ENCODE measurements around the gene TLR3. TPM values are rescaled to one million over a fixed set of nuclear protein-coding genes. Genes with fewer than 3 reads are reported as not detected.

TLR3 gene
- polyA plus RNA-seq, 1 donor (not counting 4 experiments of a cell fraction or from before 2014, with no cell fraction given) = 8.8 TPM

DNA sequence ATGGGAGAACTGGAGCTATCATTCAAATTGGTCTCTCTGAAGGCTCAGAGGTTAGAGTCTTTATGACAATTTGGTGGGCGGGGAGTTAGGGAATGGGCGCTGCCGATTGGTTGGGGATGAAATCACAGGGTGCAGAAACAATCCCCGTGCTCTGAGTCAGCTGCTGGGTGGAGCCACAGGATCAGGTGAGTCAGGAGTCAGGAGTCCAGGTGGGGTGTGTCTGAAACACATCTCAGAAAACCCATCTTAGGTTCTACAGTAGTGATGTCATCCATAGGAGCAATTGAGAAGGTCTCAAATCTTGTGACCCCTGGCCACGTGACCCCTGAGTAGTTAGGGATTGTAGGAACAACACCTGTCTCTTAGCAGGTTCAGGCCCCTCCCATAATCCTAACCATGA lies 41.6 kb upstream of the TLR3 start:
- no peaks in the 10 kb centered on the region for H4K20me1 ChIP-seq (ENCODE audit: control insufficient read depth, extremely low read depth, insufficient read depth, low read length)
- H3K4me2 ChIP-seq (ENCODE audit: control insufficient read depth, extremely low read depth, insufficient read depth, low read depth, low read length) = no peak overlapping the region
- TF ChIP-seq EZH2 (IDR thresholded peaks at IDR 0.05; ENCODE audit: low read length) = no peak

DNA sequence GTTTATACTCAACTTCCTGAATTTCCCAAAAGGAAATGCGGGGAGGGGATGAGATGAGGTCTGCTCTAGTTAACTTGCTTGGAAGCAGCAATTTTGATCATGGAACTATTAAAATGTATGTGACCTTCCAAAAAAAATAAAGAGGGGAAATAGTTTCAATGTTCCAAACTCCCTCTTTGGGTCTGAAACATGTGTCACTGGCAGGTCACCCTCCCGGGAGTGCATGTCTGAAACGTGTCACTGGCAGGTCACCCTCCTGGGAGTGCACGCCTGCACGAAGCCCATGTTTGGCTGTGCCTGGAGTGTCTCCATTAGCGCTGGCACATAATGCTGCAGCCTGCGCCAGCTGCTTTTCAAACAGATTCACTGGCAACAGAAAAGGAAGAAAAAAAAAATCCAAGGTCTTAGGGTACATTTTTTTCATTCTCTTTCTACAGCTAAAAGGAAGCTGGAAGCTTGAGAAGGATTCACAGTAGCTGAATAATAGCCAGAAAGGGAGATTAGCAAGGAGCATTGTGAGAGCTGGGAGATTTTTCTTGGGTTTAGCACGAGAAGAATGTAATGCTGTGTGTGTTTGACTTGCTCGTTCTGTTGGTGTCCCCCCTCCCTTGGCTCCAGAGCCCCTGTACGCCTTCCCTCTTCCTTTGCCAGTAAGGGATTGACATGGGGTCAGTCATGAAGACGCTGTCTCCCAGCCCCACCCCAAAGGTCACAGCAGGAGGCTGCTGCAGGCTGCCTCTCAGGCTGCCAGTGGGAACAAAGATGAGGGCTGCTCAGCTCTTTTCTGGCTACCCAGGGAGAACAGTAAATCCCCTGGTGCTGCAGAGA lies 39.2 kb upstream of the TLR3 start:
- peaks cover 2% of the 10 kb centered on the region for H3K9me3 ChIP-seq (ENCODE audit: control insufficient read depth, low read depth, low read length)
- peaks cover 9% of the 10 kb centered on the region for H3K27me3 ChIP-seq (ENCODE audit: control insufficient read depth, extremely low read depth, insufficient read depth, low read length)
- FAIRE-seq (no peak), DNase-seq (ENCODE audit: low read depth, low spot score) (no peak)
- dilution Hi-C loops (cut with MboI; ENCODE audit: extremely low pct_ligation_motif_present, low sequenced_read_pairs) = no loop called here
- H2AFZ ChIP-seq (ENCODE audit: control insufficient read depth, low read length) = no peak overlapping the region
- no peaks in the 10 kb centered on the region for H3K9me1 ChIP-seq (ENCODE audit: control insufficient read depth, extremely low read depth, insufficient read depth, low read length)
- H3K4me1 ChIP-seq (ENCODE audit: control insufficient read depth, extremely low read depth, insufficient read depth, low read length) = no peaks in the 10 kb centered on the region
- H4K20me1 ChIP-seq (ENCODE audit: control insufficient read depth, extremely low read depth, insufficient read depth, low read length) = no peaks in the 10 kb centered on the region
- H3K9ac ChIP-seq (ENCODE audit: control insufficient read depth, extremely low read depth, insufficient read depth, low read length) = no peak overlapping the region
- no peaks in the 10 kb centered on the region for H3K79me2 ChIP-seq (ENCODE audit: control insufficient read depth, insufficient read depth, low read length)
- H3K4me3 ChIP-seq (ENCODE audit: control insufficient read depth in 2 of 3, extremely low read depth in 1 of 3, insufficient read depth in 2 of 3, low read depth in 1 of 3, low read length in 3 of 3) = no peak overlapping the region
- no peak overlapping the region for H3K4me2 ChIP-seq (ENCODE audit: control insufficient read depth, extremely low read depth, insufficient read depth, low read depth, low read length)
- H3K27ac ChIP-seq (ENCODE audit: control insufficient read depth, insufficient read depth, low read length) = no peak overlapping the region
- no peaks in the 10 kb centered on the region for H3K36me3 ChIP-seq (ENCODE audit: control insufficient read depth in 2 of 2, extremely low read depth in 1 of 2, insufficient read depth in 2 of 2, low read length in 2 of 2)
- TF ChIP-seq, protein P1, sequence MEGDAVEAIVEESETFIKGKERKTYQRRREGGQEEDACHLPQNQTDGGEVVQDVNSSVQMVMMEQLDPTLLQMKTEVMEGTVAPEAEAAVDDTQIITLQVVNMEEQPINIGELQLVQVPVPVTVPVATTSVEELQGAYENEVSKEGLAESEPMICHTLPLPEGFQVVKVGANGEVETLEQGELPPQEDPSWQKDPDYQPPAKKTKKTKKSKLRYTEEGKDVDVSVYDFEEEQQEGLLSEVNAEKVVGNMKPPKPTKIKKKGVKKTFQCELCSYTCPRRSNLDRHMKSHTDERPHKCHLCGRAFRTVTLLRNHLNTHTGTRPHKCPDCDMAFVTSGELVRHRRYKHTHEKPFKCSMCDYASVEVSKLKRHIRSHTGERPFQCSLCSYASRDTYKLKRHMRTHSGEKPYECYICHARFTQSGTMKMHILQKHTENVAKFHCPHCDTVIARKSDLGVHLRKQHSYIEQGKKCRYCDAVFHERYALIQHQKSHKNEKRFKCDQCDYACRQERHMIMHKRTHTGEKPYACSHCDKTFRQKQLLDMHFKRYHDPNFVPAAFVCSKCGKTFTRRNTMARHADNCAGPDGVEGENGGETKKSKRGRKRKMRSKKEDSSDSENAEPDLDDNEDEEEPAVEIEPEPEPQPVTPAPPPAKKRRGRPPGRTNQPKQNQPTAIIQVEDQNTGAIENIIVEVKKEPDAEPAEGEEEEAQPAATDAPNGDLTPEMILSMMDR (optimal IDR thresholded peaks at IDR 0.05 in 1 of 3, IDR thresholded peaks at IDR 0.05 in 1 of 3, conservative IDR thresholded peaks at IDR 0.05 in 1 of 3; ENCODE audit: extremely low read depth in 1 of 3, insufficient read depth in 2 of 3, low read length in 3 of 3) = no peak
- no peak for TF ChIP-seq EZH2 (IDR thresholded peaks at IDR 0.05; ENCODE audit: low read length)

More for the DNA sequence above, 41.6 kb upstream of the TLR3 start:
- Histone ChIP-seq H3K27me3 (ENCODE audit: control insufficient read depth, extremely low read depth, insufficient read depth, low read length) (peaks cover 9% of the 10 kb centered on the region), H3K9me1 (ENCODE audit: control insufficient read depth, extremely low read depth, insufficient read depth, low read length) (no peaks in the 10 kb centered on the region), H3K4me3 (ENCODE audit: control insufficient read depth in 2 of 3, extremely low read depth in 1 of 3, insufficient read depth in 2 of 3, low read depth in 1 of 3, low read length in 3 of 3) (no peak overlapping the region), H3K27ac (ENCODE audit: control insufficient read depth, insufficient read depth, low read length) (no peak overlapping the region), H3K9me3 (ENCODE audit: control insufficient read depth, low read depth, low read length) (no peaks in the 10 kb centered on the region), H2AFZ (ENCODE audit: control insufficient read depth, low read length) (no peak overlapping the region), H3K79me2 (ENCODE audit: control insufficient read depth, insufficient read depth, low read length) (no peaks in the 10 kb centered on the region), H3K4me1 (ENCODE audit: control insufficient read depth, extremely low read depth, insufficient read depth, low read length) (no peaks in the 10 kb centered on the region), H3K36me3 (ENCODE audit: control insufficient read depth in 2 of 2, extremely low read depth in 1 of 2, insufficient read depth in 2 of 2, low read length in 2 of 2) (no peaks in the 10 kb centered on the region), H3K9ac (ENCODE audit: control insufficient read depth, extremely low read depth, insufficient read depth, low read length) (no peak overlapping the region)
- DNase-seq (ENCODE audit: low read depth, low spot score) = peak; percentile 7
- dilution Hi-C loops (cut with MboI; ENCODE audit: extremely low pct_ligation_motif_present, low sequenced_read_pairs) = no loop called here
- no peak for FAIRE-seq

Data from keratinocyte (primary cell).